GM19240 (cell line): Measurements from ENCODE around the gene ZCWPW1.
A peak's percentile ranks its signal among the peaks of the same experiment; 100 is the strongest.

Experiments
- DNase-seq: peaks from one replicate; pipeline ENCODE4 v3.0.0; 2011; ENCODE audit warnings: low spot score; ENCODE audit not compliant: insufficient read length

The ZCWPW1 gene

GRCh38 chr7:100428199-100428966, at the start of gene ZCWPW1:
Gene ZCWPW1 (minus strand): TSS chr7:100428703. CDS start chr7:100420649, 8,054 bp downstream.
- DNase-seq, result peak; percentile 71

GRCh38 chr7:100477871-100478267, 49.4 kb upstream of the ZCWPW1 start:
- no peak for DNase-seq

DNA sequence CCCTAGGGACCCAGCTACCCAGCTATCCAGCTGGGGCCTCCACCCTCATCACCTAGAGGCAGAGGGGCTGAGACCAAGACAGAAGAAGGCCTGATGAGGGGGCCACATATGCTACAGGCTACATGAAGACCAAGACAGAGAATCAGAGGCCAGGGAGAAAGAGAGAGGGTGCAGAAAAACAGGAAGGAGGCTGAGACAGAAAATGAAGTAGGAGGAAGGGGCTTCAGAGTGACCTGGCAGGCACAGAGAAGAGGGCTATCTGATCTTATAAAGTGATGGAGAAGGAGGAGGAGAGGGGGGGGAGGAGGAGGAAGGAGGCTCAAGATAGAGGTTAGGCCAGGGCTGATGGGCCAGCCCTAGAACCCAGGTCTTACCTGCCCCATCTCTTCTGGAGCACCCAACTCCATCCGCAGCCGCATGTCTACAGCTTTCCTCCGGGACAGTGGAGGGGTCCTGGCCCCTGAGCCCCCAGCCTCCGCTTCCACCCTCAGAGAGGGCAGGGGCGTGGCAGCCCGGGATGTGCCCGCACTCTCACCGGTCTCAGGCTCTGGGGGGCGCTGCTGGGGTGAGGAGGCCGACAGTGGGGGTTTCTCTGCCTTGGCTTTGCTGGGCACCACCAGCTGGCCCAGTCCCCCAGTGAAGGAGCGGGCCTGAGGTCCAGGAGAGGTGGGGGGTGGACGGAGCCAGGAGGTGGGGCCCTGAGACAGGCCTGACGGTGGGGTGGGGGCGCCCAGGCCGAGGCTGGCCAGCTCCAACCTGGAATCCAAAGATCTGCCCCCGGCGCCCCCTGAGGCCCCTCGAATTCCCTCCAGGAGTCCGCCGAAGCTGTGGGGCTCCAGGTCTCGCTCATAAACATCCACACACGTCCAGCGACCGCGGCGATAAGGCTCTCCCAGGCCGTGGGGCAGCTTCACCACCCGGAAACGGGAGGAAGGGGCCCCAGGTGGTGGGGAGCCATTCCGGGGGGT, 48.7 kb upstream of the ZCWPW1 start:
- no peak for DNase-seq

DNA sequence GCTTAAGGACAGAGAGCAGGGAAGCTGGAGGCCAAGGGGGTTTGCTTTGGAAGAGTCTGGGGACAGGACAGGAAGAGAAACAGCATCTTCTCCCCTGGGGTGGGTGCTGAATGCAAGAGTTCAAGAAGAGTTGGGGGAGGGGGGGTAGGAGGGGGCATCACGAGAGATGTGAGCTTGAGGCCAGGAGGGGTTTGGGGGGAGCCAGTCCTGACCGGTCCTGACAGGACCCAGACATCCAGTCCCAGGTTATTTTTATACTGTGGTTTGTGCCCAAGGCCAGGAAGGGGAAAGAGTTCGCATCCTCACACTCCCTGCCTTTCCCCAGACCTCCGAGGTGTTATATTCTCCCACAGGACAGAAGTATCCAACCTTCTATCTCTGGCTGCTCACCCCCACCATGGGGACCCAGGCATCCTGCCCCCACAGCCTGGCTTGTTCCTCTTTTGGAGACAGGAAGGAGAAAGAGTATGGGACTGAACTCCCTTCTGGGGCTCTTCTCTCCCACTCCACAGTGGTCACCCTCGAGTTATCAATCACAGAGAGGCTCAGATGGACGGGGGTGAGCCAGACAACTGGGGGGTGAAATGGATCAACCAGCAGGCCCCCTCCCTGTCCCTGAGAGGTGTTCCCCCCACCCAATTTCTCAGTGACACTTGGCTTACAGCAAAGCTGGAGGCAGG, 47.7 kb upstream of the ZCWPW1 start:
- DNase-seq, result no peak

GRCh38 chr7:100475549-100475948, 47.0 kb upstream of the ZCWPW1 start:
- no peak for DNase-seq

- DNase-seq, result no peak
These were observed 44.5 kb upstream of the ZCWPW1 start for GRCh38 chr7:100472854-100473499.

- no peak for DNase-seq
These were observed 43.8 kb upstream of the ZCWPW1 start for GRCh38 chr7:100472121-100472851.

GRCh38 chr7:100471021-100471420, 42.5 kb upstream of the ZCWPW1 start:
- DNase-seq, result no peak

DNA sequence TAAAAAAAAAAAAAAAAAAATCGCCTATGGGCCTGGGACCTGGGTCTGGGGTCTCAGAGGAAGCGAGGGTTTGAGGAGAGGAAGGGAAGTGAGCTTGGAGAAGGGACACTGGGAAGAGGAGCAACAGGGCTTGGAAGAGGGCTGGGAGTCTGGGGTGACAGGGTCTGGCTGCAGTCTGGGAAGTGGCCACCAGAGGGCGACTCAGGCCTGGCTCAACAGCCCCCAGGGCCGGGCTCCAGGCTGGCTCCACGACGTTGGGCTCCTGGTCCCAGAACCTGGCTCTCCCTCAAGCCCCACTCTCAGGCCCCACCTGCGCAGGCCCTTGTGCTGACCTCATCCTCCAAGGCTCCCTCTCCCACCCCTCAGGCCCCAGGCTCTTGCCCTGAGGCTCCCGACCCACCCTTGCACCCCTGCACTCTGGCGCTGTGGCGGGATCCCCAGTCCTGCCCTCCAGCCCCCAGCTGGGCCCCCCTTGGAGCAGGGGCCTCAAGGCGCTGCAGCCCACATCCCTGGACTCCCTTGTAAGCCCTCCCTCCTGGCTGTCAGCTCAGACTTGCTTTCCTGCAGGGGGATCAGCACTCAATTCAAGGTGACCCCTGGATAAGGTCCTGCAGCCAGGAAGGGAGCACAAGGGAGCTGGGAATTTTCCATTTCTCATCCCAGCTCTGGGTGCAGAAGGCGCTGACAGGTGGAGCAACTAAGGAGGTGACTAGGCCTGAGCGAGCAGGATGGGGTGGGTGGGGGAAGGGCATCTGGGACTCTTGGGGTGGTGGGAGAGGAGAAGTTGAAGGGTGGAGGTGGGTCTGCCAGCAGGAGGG, 40.9 kb upstream of the ZCWPW1 start:
- DNase-seq, result peak; percentile 95

GRCh38 chr7:100467638-100468373, 39.3 kb upstream of the ZCWPW1 start:
- no peak for DNase-seq

- no peak for DNase-seq
These were observed 38.4 kb upstream of the ZCWPW1 start for GRCh38 chr7:100466653-100467605.

DNA sequence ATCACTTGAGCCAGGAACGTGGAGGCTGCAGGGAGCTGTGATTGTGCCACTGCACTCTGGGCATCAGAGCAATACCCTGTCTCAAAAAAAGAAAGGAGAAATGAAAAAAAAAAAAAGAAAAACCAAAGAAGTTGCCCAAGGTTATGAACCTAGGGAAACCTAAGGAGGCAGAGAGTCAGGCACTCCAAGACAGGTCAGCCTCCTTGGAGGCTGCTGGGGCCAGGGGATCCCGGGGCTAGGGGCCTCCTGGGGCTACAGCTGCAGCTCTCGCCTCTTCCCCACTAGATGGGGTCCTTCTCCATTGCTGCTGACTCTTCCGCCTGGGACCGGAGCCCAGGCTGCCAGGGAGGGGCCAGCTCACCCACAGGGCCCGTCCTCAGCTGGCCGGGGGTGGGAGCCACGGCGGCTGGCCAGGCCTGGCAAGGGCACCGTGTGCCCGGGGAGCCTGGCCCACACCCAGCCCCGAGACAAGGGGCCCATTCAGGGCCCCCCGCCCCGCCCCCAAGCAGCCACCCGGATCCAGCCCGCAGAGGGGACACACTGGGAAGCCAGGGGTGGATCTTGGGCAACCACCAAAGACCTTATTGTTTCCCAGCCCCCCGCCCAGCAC, 37.3 kb upstream of the ZCWPW1 start:
- DNase-seq, result no peak

DNA sequence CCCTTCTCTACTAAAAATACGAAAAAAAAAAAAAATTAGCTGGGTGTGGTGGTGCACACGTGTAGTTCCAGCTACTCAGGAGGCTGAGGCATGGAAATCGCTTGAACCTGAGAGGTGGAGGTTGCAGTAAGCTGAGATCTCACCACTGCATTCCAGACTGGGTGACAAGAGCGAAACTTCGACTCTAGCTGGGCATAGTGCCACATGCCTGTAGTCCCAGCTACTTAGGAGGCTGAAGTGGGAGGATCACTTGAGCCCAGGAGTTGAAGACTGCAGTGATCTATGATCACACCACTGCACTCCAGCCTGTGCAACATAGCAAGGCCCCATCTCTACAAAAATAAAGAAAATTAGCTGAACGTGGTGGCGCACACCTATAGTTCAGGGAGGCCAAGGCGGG, 36.8 kb upstream of the ZCWPW1 start:
- DNase-seq, result no peak

DNA sequence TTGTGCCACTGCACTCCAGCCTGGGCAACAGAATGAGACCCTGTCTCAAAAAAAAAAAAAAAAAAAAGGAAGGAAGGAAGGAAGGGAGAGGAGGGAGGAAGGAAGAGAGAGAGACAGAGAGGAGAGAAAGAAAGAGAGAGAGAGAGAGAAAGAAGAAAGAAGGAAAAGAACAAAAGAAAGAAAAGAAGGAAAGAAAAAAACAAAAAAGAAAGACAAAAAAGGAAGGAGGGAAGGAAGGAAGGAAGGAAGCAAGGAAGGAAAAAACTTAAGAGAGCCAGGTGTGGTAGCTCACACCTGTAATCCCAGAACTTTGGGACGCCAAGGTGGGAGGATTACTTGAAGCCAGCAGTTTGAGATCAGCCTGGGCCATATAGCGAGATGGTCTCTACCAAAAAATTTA, 36.3 kb upstream of the ZCWPW1 start:
- DNase-seq, result no peak

DNA sequence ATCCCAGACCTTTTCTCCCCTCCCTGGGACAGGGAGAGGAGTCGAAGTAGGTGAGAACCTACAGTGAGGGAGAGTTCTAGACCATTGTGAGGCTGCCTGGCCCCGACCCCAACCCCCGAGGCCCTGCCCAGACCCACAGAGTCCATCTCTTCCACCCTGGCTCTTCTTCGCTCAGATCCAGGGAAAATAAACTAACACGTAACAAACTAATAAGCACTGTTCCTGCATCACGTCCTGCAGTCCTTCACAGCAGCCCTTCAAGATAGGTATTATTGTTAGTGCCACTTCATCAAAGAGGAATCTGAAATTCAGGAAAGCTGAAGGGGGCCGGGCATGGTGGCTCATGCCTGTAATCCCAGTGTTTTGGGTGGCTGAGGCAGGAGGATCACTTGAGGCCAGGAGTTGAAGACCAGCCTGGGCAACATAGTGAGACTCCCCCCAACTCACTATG, 35.7 kb upstream of the ZCWPW1 start, which contains the start of gene SPACDR:
Gene SPACDR (minus strand): TSS at position 51 of the 451 bp plus-strand sequence. CDS start 235 bp downstream, outside the sequence.
- DNase-seq, result no peak

- DNase-seq, result no peak
These were observed 28.5 kb upstream of the ZCWPW1 start for GRCh38 chr7:100457033-100457432.

DNA sequence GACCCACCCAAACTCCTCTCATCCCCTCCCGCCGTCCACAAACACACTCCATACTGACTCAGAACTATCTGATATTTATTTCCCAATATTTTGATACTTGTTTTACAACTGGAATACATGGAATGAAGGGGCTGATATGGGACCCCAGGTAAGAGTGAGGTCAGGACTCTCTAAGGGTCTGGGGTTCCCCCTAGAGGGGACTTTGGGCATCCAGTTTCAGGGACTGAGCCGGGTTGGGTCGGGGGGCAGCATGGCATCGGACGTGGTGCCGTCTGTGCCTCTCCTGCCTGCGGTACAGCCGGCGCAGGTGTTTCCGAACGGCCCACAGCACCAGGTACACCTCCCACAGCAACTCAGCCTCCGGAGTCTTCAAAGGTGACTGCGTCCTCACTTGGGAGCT, 28.1 kb upstream of the ZCWPW1 start:
- no peak for DNase-seq
